B cell (primary cell): ENCODE data around the gene IL26. TPM values are rescaled to one million over a fixed set of nuclear protein-coding genes. Genes with fewer than 3 reads are reported as not detected.

ENCODE experiments used
- ATAC-seq: fragments of 200-7000 bp; cut with Tn5 transposase; one replicate; pipeline ENCODE4 v1.10.0; 2021; ENCODE audit warnings: low read depth, mild to moderate bottlenecking, moderate number of reproducible peaks, moderate library complexity
- CTCF ChIA-PET: fragments of 350-600 bp; sonication (Branson Sonifier 250); formaldehyde crosslinking; loops from one replicate; lab custom pipeline; 2021; ENCODE audit warnings: antibody characterized with exemption, inconsistent platforms; lab: Charles Lee
- POLR2A ChIA-PET: fragments of 350-600 bp; sonication (Branson Sonifier 250); formaldehyde crosslinking; loops from one replicate; lab custom pipeline; 2021; ENCODE audit warnings: antibody characterized with exemption; lab: Charles Lee
- DNase-seq: peaks from one replicate; pipeline ENCODE4 v3.0.0; 2013
- H2AFZ ChIP-seq: 2 replicates; pipeline ENCODE4 v1.6.1; 2012; ENCODE audit warnings: mild to moderate bottlenecking, low read depth, low read length; ENCODE audit not compliant: insufficient read depth, poor library complexity, severe bottlenecking
- H3K27ac ChIP-seq, 2 donors: 1 replicate in 1 of 2; 2 replicates in 1 of 2; pipeline ENCODE4 v1.5.1; 2012 to 2013; ENCODE audit warnings: low read length in 2 of 2, mild to moderate bottlenecking in 2 of 2, moderate library complexity in 1 of 2
- H3K27me3 ChIP-seq, 4 experiments: fragments of 200-600 bp in 1 of 4; sonication (generic) in 1 of 4; replicated peaks in 1 of 4; 1 replicate in 2 of 4; 2 replicates in 2 of 4; pipeline versions ENCODE4 v1.6.1 to v1.7.0; 2013 to 2016; ENCODE audit warnings: low read length in 3 of 4, mild to moderate bottlenecking in 2 of 4, mixed read lengths in 1 of 4, moderate library complexity in 1 of 4; ENCODE audit not compliant: insufficient read depth in 4 of 4, control insufficient read depth in 3 of 4; ENCODE audit errors: control extremely low read depth in 1 of 4
- H3K36me3 ChIP-seq, 2 experiments: replicated peaks in 1 of 2; 1 replicate in 1 of 2; 2 replicates in 1 of 2; pipeline versions ENCODE4 v1.6.1 to v1.7.1; 2013; ENCODE audit warnings: low read length in 1 of 2; ENCODE audit not compliant: insufficient read depth in 2 of 2, control insufficient read depth in 1 of 2; ENCODE audit errors: control extremely low read depth in 1 of 2, extremely low read depth in 1 of 2
- H3K4me1 ChIP-seq, 2 donors: fragments of 200-600 bp in 1 of 2; sonication (generic) in 1 of 2; 1 replicate in 1 of 2; 2 replicates in 1 of 2; pipeline versions ENCODE4 v1.5.1 to v1.6.1; 2013 to 2017; ENCODE audit warnings: low read length in 2 of 2; ENCODE audit not compliant: control insufficient read depth in 2 of 2, insufficient read depth in 2 of 2
- H3K4me2 ChIP-seq: replicated peaks from 2 replicates; pipeline ENCODE3; 2012; ENCODE audit warnings: mild to moderate bottlenecking, low read depth, low read length; ENCODE audit not compliant: poor library complexity, severe bottlenecking
- H3K4me3 ChIP-seq, 5 experiments: fragments of 200-600 bp in 1 of 5; sonication (generic) in 1 of 5; 1 replicate in 3 of 5; 2 replicates in 2 of 5; pipeline versions ENCODE4 v1.5.1 to v1.7.0; 2011 to 2016; ENCODE audit warnings: low read length in 4 of 5, mild to moderate bottlenecking in 4 of 5, low read depth in 2 of 5, control low read depth in 1 of 5, moderate library complexity in 1 of 5; ENCODE audit not compliant: insufficient read depth in 1 of 5; ENCODE audit errors: control extremely low read depth in 1 of 5, extremely low read depth in 1 of 5
- H3K79me2 ChIP-seq: fragments of 200-600 bp; sonication (generic); one replicate; pipeline ENCODE4 v1.6.0; 2016; ENCODE audit warnings: low read length; ENCODE audit not compliant: control insufficient read depth, insufficient read depth
- H3K9ac ChIP-seq: fragments of 200-600 bp; sonication (generic); 2 replicates; pipeline ENCODE4 v1.6.1; 2017; ENCODE audit warnings: mild to moderate bottlenecking, low read length, moderate library complexity
- H3K9me3 ChIP-seq, 3 donors: one replicate each; pipeline versions ENCODE4 v1.6.1 to v1.7.1; 2013; ENCODE audit warnings: low read length in 2 of 3; ENCODE audit not compliant: control insufficient read depth in 2 of 3, insufficient read depth in 1 of 3; ENCODE audit errors: control extremely low read depth in 1 of 3
- H4K20me1 ChIP-seq: 2 replicates; pipeline ENCODE4 v1.6.0; 2012; ENCODE audit warnings: mild to moderate bottlenecking, low read length; ENCODE audit not compliant: insufficient read depth, control insufficient read depth, poor library complexity, severe bottlenecking
- H3K27ac Mint-ChIP-seq: one replicate; pipeline ENCODE4 v1.8.0; 2021; ENCODE audit warnings: mixed read lengths
- H3K27me3 Mint-ChIP-seq: one replicate; pipeline ENCODE4 v1.8.0; 2021; ENCODE audit warnings: mixed read lengths
- H3K4me1 Mint-ChIP-seq: one replicate; pipeline ENCODE4 v1.8.0; 2021; ENCODE audit warnings: mixed read lengths
- H3K4me3 Mint-ChIP-seq: one replicate; pipeline ENCODE4 v1.8.0; 2021; ENCODE audit warnings: mixed read lengths
- H3K9me3 Mint-ChIP-seq: one replicate; pipeline ENCODE4 v1.8.0; 2022; ENCODE audit warnings: mixed read lengths; ENCODE audit not compliant: insufficient read depth
- CTCF ChIP-seq: fragments of 200-600 bp; IDR thresholded peaks from one replicate; pipeline ENCODE4 v1.8.0; 2022; ENCODE audit warnings: antibody characterized with exemption, mild to moderate bottlenecking
- EZH2 ChIP-seq: IDR thresholded peaks from 2 replicates; pipeline ENCODE4 v1.6.1; 2012; ENCODE audit warnings: borderline replicate concordance, low read depth, mild to moderate bottlenecking, moderate library complexity, low read length; ENCODE audit not compliant: insufficient read depth, poor library complexity, severe bottlenecking
- WGBS: methylation state at CpG from one replicate; pipeline ENCODE4 v1.1.5; 2013; ENCODE audit warnings: missing lambda C conversion rate; ENCODE audit not compliant: insufficient coverage; 5-methylcytosine and 5-hydroxymethylcytosine counted together
- intact Hi-C: fragments of 100-400 bp; cut with micrococcal nuclease; formaldehyde crosslinking; loops from one replicate; pipeline ENCODE4 v1.10.0; 2022
- polyA plus RNA-seq: library from polyadenylated mRNA; depleted of rRNA; stranded (reverse); fragments of >200 nt; gene quantifications from 2 replicates; pipeline ENCODE4 v1.2.3, GENCODE V29; 2012
- total RNA-seq, 2 donors: library from RNA; stranded (reverse); fragments of 120-200 nt in 1 of 2; gene quantifications; 1 replicate in 1 of 2; 2 replicates in 1 of 2; pipeline versions ENCODE4 v1.2.3 to v1.2.4, GENCODE V29; 2013 to 2022

Gene IL26
- total and polyA plus RNA-seq, 2 donors (not counting 1 experiment from before 2014, with no cell fraction given): not detected

- no peaks in the 10 kb centered on the region for H3K36me3 ChIP-seq
- intact Hi-C loops: no loop called here
- no peak overlapping the region for H3K27ac ChIP-seq
- POLR2A ChIA-PET: no interaction called here
- H3K27ac Mint-ChIP-seq: no peak overlapping the region
- H3K4me3 Mint-ChIP-seq: no peak overlapping the region
- no peak for DNase-seq
- no peaks in the 10 kb centered on the region for H3K79me2 ChIP-seq
- H3K27me3 Mint-ChIP-seq: no peaks in the 10 kb centered on the region
- no peaks in the 10 kb centered on the region for H3K9me3 Mint-ChIP-seq
- no peaks in the 10 kb centered on the region for H4K20me1 ChIP-seq
- H3K27me3 ChIP-seq: no peaks in the 10 kb centered on the region
- CTCF ChIA-PET: interaction anchor here (0.6 to 2.1 kb wide), 5 partner anchors 8 to 1233 kb away, joined by 3 to 13 read pairs (median 5); no protein-coding TSS in a partner anchor
- peaks cover 2 to 3% of the 10 kb centered on the region in 2 donors for H3K4me1 ChIP-seq
- no peak overlapping the region for H2AFZ ChIP-seq
- H3K4me2 ChIP-seq: no peak overlapping the region
- TF ChIP-seq EZH2 (no peak), CTCF (no peak)
- no peak for ATAC-seq
- H3K4me1 Mint-ChIP-seq: peaks cover 4% of the 10 kb centered on the region
- H3K9me3 ChIP-seq: no peaks in the 10 kb centered on the region
- no peak overlapping the region for H3K9ac ChIP-seq
- H3K4me3 ChIP-seq: no peak overlapping the region
Measured at GRCh38 chr12:68231229-68231628, 5.6 kb upstream of the IL26 start.

GRCh38 chr12:68229956-68230355 lies 4.3 kb upstream of the IL26 start:
- ChIA-PET POLR2A (no interaction called here), CTCF (interaction anchor here (1.1 kb wide), 1 partner anchor 88 kb away, joined by 5 read pairs; no protein-coding TSS in a partner anchor)
- intact Hi-C loops: loop anchor here (10.0 kb wide), 1 partner anchor 575 kb away; the partner anchor contains the start of gene MDM2
- Mint-ChIP-seq H3K9me3 (no peaks in the 10 kb centered on the region), H3K4me3 (no peak overlapping the region), H3K4me1 (no peaks in the 10 kb centered on the region), H3K27ac (no peak overlapping the region), H3K27me3 (no peaks in the 10 kb centered on the region)
- no peaks in the 10 kb centered on the region for H3K79me2 ChIP-seq
- TF ChIP-seq CTCF: no peak
- no peak for TF ChIP-seq EZH2
- H3K4me1 ChIP-seq: no peaks in the 10 kb centered on the region
- H3K27me3 ChIP-seq: no peaks in the 10 kb centered on the region
- H3K4me3 ChIP-seq: no peak overlapping the region
- H3K27ac ChIP-seq: no peak overlapping the region
- no peaks in the 10 kb centered on the region for H3K36me3 ChIP-seq
- ATAC-seq (no peak), DNase-seq (no peak)
- H4K20me1 ChIP-seq: no peaks in the 10 kb centered on the region
- no peak overlapping the region for H3K9ac ChIP-seq
- H3K9me3 ChIP-seq: no peaks in the 10 kb centered on the region
- 86% methylated on average over 1 of the region's 2 CpGs for WGBS
- no peak overlapping the region for H2AFZ ChIP-seq
- H3K4me2 ChIP-seq: no peak overlapping the region
